ENCODE measurements around the gene FIBCD1.
"Not testable (repeated sequence)": the region's sequence is repeated elsewhere in the genome, so short reads cannot be mapped to it uniquely, and the experiment has no call there.

FIBCD1 gene

DNA sequence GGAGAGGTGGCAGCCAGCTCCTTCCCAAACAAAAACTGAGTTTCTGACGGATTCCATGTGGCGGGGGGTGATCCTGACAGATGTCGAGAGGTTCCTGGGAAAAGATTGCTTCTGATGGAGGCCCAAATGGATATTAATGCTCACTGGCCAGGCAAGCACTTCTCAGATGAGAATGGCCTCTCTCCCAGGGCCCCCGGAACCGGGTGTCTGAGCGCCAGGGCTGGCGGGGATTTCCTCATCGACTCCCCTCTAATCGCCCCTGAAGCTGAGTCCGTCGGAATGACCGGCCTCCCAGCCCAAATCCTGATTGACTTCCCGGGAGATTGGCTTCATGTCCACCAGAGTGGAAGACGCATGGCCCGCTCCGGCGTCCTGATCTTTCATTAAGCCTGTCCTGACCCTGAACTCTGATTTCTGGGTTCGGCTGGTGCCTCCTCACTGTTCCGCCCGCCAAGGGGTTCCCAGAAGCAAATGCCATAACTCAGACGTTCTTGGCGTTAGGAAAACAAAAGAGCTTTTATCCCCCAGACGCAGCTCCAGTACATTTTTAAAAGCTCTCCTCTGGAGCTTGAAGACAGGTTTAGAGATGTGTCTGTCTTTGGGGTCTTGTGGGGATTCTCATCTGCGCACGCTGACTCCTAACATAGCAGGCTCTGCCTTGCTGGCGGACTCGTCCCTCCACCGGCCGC lies 17.6 kb downstream of the FIBCD1 start:
- no peak for DNase-seq

DNA sequence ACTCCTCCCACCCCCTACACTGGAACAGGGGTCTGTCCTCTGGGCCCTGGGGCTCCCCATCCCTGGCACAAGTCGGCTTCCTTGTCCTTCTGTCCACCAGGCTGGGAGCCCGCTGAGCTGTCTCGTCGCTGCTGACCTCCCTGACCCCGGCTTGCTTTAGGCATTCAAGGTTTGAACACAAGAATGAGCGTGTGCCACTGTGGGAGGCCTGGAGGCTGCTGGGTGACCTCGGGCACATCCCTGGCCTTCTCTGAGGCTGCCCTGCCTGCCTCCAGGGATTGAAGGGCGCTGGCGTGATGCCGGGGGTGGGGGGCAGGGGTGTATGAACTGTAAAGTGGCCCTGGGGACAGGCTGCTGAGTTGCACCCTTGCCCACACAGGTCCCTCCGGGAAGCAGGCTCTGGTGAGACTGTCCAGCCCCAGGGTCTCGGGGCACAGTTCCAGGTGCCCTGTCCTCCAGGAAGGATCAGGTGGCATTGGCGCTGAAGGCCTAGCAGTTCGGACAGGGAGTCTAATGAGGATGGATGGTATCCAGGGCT lies 18.2 kb downstream of the FIBCD1 start:
- DNase-seq = no peak

DNA sequence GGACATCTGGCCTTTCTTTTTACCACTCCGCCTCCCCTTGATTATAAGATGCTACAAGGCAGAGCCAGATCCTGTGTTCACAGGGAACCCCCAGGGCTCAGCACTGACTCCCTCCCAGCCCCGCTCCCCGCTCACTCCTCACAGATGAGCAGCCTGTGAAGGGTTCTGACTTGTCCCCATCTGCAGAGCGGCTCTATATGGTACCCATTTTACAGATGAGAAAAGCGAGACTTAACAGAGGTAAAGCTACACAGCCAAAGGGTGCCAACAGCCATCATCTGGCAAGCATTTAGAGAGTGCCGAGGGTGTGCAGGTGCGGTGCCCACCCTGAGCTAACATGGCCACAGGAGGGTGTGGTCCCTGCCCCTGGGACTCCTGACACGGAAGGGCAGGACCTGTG lies 18.8 kb downstream of the FIBCD1 start:
- no peak for DNase-seq

DNA sequence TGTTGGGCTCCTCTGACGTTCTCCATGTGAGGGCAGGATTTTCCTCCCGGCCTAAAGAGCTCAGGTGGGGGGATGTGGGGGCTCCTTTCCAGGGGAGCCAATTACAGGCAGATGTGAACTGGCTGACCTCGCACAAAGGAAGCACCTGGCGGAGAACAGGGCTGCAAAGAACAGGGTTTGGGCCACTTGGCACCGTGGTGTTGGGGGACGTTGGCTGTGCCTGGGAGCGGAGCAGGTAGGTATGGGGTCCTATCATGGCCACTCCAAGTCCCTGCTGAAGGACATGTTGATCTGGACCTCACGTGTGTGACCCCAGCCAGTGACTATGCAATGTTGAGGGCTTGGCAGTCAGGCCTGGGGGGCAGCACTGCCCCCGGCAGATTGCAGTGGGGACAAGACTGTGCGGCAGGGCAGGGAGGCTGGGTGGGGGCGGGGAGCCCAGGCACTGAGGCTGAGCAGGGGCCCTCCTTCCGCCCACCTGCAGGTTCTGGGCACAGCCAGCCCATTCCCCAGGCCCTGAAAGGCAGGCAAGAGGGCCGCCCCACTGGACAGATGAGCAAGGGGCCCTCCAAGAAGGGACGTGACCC lies 19.4 kb downstream of the FIBCD1 start:
- DNase-seq = no peak

DNA sequence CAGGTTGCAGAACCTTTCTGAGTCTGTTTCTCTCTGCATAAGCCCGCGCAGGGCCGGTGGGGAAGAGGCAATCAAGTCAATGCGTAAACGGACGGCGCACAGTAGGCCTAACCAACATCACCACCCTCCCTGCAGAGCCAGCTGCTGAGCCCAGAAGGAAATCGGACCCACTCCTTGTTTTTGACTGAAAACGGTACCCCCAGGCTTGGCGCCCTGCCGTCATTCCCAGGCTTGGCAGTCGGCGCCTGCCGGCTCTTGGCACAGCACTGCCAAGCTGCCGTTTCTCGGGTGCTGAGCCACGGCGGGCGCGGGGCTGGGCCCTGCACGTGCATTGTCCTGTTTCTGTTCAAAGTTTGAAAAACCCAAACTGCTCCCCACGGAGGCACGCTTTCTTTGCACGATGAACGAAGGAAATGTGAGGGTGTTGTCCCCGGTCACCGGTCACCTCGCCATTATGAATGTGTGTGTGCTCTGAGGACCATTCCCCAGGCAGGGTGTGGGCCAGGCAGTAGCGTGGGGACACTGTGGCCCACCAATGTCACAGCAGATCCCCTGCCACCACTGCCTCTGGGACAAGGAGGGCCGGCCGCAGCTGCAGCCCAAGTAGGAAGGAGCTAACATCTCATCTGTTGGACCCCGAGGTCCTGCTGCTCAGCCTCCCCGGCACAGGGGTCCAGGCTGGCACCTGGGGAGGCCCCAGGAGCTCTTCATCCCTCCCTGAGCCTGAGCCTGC lies 20.1 kb downstream of the FIBCD1 start:
- no peak for DNase-seq

DNA sequence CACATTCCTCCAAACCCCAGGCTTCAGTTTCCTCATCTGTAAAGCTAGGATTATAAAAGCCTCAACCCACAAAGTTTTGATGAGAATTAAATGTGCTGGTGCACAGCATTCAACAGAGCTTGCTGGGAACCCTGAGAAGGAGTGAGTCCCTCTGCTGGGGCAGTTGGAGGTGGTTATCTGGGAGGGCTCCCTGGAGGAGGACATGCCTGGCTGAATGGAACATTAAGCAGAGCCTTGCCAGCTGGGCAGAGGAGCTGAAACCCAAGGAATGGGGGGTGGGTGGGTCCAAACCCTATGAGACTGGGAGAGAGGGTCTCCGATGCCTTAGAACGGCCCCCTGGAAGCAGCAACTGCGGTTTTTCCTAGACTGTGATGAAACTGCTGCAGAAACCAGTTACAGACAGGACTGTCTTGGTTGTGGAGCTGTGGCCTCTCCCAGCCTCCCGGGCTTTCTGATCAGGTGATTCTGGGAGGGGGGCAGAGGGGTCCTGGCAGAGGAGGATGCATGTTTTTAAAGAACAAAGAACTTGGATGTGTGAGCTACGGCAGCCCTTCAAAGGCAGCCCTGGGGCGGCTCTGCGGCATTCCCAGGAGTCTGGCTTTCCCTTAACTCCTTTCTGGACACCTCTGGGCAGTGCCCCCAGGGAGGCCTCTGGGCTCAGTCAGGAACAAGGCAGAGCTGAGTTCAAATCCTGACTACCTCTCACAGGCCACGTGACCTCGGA lies 20.8 kb downstream of the FIBCD1 start:
- no peak for DNase-seq

DNA sequence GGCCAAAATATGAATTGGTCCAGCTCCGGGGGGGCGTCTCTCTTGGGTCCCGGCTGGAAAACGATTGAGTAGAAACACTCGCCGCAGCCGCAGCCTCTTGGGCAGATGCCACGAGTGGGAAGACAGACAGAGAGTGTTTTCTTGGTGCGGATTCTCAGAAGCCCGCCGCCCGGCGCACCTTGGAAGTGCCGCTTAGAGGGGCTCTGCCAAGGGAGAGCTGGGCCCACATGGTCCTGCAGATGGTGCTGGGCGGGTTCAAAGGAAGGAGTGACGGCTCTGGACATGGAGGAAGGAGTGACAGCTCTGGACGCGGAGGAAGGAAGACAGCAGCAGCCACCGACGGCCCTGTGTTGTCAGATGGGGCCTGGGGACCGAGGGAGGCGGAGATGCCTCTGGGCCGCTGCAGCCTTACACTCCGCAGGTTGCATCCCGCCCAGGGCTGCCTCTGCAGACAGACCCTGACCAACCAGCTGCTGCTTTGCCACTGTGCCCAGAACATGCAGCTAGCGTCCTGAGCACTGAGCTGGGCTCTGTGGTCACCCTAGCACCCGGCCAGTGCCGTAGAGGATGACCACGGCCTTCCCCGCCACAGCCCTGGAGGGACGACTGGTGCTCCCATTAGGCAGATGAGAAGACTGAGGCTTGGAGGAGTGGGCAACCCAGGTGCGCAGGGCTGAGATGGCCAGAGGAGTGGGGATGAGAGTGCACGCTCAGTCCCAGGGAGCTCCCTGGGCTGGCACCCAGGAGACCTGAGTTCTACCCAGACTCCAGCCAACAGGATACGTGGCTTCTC lies 21.7 kb downstream of the FIBCD1 start:
- no peak for DNase-seq

DNA sequence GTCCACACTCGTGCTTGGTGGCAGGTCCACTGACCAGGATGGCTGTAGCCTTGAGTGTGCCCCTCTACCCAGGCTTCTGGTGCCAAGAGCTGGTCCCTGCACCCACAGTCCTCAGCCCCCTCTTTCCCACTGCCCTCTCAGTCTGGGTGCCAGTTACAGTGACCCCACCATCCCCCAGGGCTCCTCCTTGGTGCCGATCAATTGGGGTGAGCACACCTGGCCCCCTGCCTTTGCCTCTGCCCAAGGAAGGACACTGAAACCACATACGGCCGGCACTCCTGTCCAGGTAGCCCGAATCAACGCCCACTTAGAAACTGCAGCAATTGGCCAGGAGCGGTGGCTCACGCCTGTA lies 24.0 kb downstream of the FIBCD1 start:
- DNase-seq = no peak

DNA sequence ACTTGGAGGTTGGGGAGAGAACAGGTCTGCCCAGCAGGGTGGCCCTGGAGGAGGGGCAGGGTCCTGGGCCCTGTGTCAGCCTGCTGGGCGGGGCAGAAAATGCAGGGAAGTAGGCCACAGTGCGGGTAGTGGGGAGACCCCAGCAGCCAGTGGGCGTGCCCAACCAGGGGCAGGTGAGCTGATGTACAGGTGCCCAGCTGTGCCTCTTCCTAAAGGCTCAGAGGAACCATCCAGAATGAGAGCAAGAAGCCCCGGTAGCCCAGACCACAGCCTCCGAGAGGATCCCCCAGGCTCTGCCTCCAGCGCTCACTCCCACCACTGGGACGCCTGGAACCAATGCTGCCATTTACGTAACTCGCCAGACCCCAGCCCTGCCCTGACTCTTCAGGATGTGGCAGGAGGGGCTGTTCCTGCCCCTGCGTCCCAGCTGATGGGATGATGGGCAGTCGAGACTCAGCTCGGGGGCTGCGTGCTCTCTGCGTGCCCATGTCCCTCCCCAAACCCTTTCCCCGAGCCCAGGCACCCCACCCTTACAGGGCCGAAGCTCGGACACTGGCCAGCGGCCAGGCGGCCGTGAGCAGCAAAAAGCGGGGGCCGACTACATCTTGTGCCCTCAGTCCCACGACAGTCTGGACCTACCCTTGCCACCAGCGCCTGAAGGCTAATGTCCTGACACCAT lies 24.5 kb downstream of the FIBCD1 start:
- no peak for DNase-seq

DNA sequence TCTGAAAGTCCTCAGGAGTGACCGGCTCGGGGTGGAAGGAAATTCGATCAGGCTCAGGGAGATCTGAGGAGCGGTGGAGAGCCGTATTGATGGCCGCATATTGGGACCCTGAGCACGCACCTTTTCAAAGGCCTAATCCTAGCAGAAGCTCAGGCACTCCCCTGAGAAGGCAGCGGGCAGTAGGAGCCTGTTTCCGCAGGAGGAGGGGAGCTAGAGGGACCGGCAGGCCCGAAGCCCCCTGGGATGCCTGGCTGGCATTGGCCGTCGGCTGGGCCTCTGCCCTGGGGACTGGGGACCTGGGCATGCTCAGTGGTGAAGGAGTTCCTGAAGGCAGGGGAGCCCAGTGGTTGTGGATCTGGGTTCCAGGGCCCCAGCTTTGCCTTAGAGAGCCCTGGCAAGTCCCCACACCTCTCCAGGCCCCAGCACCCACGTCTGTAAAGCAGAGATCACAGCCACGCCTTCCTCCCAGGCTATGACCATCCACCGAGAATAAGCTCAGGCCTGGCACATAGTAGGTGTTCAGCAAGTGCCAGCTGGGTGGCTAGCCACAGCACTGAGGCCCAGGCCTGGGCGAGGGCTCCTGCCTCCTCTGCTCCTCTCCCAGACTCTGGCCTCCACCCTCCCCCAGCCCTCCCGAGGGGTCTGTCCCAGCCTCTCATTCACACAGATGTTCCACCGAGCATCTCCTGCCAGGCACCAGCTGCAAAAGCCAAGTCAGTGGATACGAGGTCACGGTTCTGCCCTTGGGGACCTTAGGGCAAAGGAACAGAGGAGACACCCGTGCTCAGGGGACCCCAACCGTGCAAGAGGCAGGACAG lies 25.2 kb downstream of the FIBCD1 start:
- no peak for DNase-seq

DNA sequence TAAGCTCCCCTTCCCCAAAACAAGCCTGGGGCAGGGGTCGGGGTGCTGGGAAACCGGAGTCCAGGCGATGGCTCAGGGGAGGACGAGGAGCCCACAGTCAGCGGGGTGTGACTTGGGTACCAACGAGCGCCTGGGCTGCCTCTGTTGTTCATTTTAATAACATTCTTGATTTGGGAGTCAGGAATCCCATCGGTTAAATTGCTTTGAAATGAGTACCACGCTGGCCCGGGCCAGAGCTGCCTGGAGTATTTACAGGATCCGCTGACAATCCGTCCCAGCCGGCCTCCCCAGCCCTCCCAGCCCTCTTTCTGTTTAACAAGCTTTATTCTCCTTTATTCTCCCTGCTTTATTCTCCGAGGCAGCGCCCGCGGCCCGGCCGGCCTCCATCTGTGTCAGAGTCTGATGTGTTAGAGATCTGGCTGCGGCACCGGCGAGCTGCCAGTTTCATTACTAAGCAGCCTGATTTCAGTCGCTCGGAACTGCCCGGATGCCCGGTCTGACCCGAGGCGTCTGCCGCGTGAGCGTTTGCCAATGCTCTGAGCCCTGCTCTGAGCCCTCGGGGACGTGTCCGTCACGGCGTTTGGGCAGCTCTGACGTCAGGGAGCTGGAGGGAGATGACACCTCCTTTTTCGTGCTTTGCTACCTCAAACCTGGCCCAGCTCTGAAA lies 26.0 kb downstream of the FIBCD1 start:
- DNase-seq = no peak

DNA sequence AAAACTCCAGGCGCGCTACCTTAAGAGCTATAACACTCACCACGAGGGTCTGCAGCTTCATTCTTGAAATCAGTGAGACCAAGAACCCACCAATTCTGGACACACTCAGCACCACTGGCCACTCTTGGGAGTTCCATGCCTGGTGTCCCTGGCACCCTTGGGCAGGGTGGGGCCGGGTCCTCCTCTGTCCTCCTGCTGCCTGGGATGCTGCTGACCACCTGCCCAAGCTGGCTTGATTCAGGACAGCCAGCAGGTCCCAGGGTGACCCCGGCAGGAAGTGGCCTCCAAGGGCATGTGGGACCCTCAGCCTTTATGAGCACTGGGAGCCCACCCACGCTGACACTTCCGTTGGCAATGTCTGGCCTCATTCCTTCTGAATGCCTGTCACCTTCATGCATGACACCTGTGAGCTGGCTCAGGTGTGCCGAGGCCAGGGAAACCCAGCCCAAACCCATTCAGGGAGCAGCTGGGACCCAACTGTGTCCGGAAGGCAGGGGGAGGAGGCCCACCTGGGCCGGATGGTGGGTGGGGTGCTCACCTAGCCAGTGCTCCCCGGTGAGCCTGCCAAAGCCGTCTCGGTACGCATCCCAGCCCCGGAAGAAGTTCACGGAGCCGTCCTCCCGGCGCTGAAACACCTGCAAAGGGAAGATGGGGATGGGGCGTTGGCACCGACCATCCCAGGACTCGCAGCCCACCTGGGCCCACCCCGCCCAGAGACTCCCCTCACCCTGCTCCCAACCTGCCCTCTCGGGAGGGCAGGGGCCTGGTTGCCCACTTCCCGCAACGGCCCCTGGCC lies 27.6 kb downstream of the FIBCD1 start:
- no peak for DNase-seq

DNA sequence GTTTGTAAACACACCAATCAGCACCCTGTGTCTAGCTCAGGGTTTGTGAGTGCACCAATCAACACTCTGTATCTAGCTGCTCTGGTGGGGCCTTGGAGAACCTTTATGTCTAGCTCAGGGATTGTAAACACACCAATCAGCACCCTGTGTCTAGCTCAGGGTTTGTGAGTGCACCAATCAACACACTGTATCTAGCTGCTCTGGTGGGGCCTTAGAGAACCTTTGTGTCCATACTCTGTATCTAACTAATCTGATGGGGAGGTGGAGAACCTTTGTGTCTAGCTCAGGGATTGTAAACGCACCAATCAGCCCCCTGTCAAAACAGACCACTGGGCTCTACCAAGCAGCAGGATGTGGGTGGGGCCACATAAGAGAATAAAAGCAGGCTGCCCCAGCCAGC lies 28.4 kb downstream of the FIBCD1 start:
- not testable (repeated sequence) for DNase-seq

DNA sequence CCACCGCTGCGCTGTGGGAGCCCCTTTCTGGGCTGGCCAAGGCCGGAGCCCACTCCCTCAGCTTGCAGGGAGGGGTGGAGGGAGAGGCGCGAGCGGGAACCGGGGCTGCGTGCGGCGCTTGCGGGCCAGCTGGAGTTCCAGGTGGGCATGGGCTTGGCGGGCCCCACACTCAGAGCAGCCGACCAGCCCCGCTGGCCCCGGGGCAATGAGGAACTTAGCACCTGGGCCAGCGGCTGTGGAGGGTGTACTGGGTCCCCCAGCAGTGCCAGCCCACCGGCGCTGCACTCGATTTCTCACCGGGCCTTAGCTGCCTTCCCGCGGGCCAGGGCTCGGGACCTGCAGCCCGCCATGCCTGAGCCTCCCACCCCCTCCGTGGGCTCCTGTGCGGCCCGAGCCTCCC lies 29.0 kb downstream of the FIBCD1 start:
- not testable (repeated sequence) for DNase-seq

DNA sequence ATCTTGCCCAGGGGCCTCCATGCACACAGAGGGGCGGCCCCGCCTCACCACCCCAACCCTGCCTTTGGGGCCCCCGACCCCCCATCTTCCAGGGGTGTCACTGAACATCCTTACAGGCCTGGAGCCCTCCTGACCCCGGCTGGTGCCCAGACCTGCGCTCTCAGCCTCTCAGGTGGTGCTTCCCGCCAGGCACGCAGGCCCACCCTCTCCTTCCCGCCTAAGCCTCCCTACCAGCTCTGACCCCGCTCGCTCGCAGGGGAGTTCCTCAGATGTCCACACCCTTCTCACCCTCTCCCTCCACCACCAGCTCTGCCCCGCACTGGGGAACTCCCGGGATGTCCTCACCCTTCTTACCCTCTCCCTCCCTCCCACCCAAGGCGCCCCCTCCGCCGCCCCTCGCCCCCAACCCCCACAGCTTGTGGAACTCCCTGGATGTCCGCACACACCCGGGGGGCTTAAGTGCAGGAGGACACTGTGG lies 30.1 kb downstream of the FIBCD1 start:
- DNase-seq = no peak

DNA sequence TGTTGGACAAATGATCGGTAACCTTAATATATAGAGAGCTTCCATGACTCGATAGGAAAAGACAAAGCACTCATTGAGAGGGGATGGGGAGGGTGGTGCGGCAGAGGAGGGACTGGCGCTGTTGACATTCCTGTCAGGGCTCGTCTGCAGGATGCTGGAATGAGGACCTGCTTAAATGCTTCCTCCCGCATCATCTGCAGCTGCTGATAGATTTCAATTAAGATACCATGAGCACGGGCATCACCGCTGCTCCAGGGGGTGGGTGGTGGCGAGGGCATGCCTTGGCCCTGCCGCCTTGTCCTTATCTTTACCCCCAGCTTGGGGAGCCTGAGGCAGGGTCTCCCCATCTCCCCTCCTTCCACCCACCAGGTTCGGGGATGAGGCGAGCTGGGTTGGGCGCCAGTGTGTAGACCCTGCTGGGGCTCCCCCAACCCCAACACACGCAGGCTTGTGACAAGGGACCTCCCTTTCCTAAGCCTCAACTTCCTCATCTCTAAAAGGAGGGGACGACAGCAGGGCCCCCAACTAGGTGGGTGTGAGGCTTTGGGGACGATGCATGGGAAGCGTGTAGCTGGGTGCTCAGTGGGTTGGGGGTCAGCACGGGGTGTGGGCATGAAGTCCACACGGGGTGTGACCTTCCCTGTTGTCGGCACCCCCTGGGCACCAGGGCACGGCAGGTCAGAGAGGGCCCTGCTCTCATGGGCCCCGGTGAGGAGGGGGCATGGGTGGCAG lies 30.7 kb downstream of the FIBCD1 start:
- no peak for DNase-seq

DNA sequence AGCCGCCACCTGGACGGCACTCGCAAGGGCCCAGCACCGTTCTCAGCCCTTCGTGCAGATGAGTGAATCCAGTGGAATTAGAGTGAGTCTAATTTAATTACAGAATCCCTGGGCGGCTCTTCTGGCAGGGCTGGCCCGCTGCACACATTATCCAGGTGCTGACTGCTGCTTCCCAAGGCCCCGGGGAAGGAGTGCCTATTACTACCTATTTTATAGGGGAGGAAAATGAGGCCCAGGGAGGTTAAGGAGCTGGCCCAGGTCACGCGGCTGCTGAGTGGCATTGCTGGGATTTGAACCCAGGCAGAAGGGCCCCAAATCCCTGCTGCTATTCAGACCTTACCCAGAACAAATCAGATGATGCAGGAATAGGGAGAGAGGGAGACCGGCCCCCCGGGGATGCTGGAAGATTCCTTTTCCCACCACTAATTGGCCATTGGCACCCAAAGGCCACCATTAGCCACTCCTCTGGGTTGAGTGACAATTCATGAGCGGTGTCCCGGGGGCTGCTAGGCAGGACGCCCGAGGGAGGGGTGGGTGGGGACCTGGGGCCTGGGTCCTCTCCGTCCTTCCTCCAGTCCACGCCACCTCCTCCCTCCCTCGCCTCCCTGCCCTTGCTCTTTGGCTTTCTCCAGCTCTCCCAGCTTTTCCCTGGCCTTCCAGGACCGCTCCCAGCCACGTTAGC lies 32.2 kb downstream of the FIBCD1 start:
- no peak for DNase-seq

All from NCI-H1105 treated with DMSO at 0.1 percent for 48 hours (cell line).